GM12878 (cell line): ENCODE measurements around the gene CCDC61.

Experiments
- KDM1A ChIP-seq: fragments of 200-600 bp; sonication (generic); IDR thresholded peaks from 2 replicates; pipeline ENCODE4 v1.6.1; 2016; ENCODE audit warnings: borderline replicate concordance
- MXI1 ChIP-seq: fragments of 150-350 bp; IDR thresholded peaks from 2 replicates; pipeline ENCODE4 v1.6.1; 2011; ENCODE audit warnings: low read depth, mild to moderate bottlenecking, inconsistent platforms, low read length, improper control_type of control experiment
- POU2F2 ChIP-seq: IDR thresholded peaks from 3 replicates; pipeline ENCODE4 v1.6.1; 2011; ENCODE audit warnings: low read depth, mild to moderate bottlenecking, low read length, borderline replicate concordance
- PRDM15 ChIP-seq: fragments of 450-650 bp; formaldehyde crosslinking; IDR thresholded peaks from 2 replicates; pipeline ENCODE4 v1.4.0; 2020; ENCODE audit warnings: mild to moderate bottlenecking, moderate library complexity
- TF ChIP-seq, protein P1 (sequence below), 3 experiments: IDR thresholded peaks in 2 of 3; conservative IDR thresholded peaks in 1 of 3; 2 replicates each; pipeline ENCODE4 v1.5.1; 2011; ENCODE audit warnings: low read depth in 3 of 3, low read length in 3 of 3, mild to moderate bottlenecking in 3 of 3, control low read depth in 2 of 3, moderate library complexity in 2 of 3, inconsistent platforms in 1 of 3, mixed read lengths in 1 of 3; ENCODE audit not compliant: control insufficient read depth in 2 of 3, insufficient read depth in 1 of 3; ENCODE audit errors: extremely low read depth in 1 of 3

GRCh38 chr19:45952341-45952685 lies 43.0 kb upstream of the CCDC61 start:
- TF ChIP-seq, protein P1, sequence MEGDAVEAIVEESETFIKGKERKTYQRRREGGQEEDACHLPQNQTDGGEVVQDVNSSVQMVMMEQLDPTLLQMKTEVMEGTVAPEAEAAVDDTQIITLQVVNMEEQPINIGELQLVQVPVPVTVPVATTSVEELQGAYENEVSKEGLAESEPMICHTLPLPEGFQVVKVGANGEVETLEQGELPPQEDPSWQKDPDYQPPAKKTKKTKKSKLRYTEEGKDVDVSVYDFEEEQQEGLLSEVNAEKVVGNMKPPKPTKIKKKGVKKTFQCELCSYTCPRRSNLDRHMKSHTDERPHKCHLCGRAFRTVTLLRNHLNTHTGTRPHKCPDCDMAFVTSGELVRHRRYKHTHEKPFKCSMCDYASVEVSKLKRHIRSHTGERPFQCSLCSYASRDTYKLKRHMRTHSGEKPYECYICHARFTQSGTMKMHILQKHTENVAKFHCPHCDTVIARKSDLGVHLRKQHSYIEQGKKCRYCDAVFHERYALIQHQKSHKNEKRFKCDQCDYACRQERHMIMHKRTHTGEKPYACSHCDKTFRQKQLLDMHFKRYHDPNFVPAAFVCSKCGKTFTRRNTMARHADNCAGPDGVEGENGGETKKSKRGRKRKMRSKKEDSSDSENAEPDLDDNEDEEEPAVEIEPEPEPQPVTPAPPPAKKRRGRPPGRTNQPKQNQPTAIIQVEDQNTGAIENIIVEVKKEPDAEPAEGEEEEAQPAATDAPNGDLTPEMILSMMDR (IDR thresholded peaks at IDR 0.05 in 2 of 3, conservative IDR thresholded peaks at IDR 0.05 in 1 of 3; ENCODE audit: control insufficient read depth in 2 of 3, extremely low read depth in 1 of 3, insufficient read depth in 1 of 3, low read depth in 3 of 3, low read length in 3 of 3): no peak
- TF ChIP-seq PRDM15 (CRISPR knock-in tag) (no peak), KDM1A (no peak), POU2F2 (no peak), MXI1 (no peak)
